22Rv1 (cell line): ENCODE data around the gene RAD50.

Source experiments
- H3K27ac ChIP-seq: fragments of 450-650 bp; 2 replicates; pipeline ENCODE4 v1.5.1; 2017
- ZFX ChIP-seq: fragments of 450-650 bp; IDR thresholded peaks from 2 replicates; pipeline ENCODE4 v1.6.1; 2017; ENCODE audit warnings: antibody characterized with exemption, borderline replicate concordance
- TF ChIP-seq, protein P1 (sequence below): fragments of 450-650 bp; IDR thresholded peaks from 2 replicates; pipeline ENCODE4 v1.5.1; 2017; ENCODE audit warnings: mild to moderate bottlenecking

Gene RAD50

DNA sequence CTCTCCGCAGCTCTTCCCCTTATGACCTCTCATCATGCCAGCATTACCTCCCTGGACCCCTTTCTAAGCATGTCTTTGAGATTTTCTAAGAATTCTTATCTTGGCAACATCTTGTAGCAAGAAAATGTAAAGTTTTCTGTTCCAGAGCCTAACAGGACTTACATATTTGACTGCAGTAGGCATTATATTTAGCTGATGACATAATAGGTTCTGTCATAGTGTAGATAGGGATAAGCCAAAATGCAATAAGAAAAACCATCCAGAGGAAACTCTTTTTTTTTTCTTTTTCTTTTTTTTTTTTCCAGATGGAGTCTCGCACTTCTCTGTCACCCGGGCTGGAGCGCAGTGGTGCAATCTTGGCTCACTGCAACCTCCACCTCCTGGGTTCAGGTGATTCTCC is 80.5 kb downstream of the RAD50 start:
- TF ChIP-seq ZFX, result no peak
- TF ChIP-seq, protein P1, sequence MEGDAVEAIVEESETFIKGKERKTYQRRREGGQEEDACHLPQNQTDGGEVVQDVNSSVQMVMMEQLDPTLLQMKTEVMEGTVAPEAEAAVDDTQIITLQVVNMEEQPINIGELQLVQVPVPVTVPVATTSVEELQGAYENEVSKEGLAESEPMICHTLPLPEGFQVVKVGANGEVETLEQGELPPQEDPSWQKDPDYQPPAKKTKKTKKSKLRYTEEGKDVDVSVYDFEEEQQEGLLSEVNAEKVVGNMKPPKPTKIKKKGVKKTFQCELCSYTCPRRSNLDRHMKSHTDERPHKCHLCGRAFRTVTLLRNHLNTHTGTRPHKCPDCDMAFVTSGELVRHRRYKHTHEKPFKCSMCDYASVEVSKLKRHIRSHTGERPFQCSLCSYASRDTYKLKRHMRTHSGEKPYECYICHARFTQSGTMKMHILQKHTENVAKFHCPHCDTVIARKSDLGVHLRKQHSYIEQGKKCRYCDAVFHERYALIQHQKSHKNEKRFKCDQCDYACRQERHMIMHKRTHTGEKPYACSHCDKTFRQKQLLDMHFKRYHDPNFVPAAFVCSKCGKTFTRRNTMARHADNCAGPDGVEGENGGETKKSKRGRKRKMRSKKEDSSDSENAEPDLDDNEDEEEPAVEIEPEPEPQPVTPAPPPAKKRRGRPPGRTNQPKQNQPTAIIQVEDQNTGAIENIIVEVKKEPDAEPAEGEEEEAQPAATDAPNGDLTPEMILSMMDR, result no peak
- H3K27ac ChIP-seq, result no peak overlapping the region

DNA sequence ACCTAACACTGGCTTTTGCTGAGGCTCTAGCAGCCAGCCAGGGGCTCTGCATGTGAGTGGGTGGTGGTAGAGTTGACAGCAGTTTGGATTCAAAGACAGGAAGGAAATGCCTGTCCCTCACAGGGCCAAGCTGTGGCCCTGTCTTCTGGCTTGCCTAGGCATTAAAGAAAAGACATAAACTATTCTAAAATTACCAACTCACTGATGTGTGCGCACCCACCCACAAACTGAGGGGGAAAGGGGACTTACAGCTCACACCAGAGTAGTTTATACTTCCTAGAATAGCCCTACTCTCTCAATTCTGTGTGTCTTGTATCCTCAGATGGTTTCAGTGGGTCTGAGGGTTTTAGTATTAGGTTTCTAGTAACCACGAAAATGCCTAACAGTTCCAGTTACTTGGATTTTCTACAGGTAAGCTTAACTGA is 82.9 kb downstream of the RAD50 start:
- H3K27ac ChIP-seq, result no peak overlapping the region
- TF ChIP-seq, protein P1, result no peak
- TF ChIP-seq ZFX, result no peak

DNA sequence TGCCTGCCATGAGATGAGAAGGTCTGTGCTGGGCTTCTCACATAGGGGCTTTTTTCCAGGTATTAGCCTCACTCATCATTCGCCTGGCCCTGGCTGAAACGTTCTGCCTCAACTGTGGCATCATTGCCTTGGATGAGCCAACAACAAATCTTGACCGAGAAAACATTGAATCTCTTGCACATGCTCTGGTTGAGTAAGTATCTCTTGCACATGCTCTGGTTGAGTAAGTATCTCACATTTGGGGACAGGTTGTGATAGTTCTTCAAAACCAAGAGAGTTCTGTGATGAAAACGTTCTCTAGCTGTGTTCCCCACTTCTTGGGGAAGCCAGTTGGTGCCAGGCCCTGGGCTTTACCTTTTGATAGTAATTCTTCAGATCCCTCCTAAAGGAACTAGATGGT is 83.8 kb downstream of the RAD50 start:
- H3K27ac ChIP-seq, result no peak overlapping the region
- TF ChIP-seq, protein P1, result no peak
- no peak for TF ChIP-seq ZFX

DNA sequence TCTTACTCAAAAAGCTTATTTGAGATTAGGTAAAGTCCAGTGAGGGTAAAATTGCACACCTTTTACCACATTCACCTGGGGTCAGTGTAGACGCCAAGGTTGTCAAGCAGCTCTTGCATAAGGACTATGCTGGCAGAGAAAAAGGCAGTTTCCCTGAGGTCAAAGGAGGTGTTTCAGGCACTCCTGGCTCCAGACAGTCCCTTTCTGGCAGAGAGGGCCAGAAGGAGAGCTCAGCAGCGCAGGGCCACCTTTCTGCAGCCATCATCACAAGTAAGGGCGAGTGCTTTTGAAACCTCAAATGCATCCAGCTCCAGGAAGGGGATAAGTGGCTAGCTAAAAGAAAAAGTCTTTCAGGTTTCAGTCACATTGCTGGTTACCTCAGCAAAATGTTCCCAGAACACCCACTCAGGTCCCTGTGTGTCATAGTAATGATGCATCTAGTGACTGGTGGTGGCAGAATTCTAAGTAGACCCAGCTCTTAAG is 84.5 kb downstream of the RAD50 start:
- no peak for TF ChIP-seq ZFX
- H3K27ac ChIP-seq, result no peak overlapping the region

DNA sequence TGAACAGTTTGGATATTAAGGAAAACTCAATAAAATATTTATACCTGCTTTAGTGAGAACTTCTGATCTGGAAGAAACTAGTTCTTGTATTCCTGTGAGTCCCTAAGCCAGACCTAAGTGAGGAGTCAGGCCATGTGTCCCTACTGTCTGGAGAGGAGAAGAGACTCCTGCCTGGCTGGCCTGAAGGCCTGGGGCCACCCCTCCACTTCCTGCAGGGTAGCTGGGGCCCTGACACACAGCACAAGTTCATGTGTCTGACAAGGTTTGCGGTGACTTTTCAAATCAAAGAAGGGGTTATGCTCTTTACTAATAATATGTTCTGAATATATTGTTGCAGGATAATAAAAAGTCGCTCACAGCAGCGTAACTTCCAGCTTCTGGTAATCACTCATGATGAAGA is 85.1 kb downstream of the RAD50 start:
- no peak overlapping the region for H3K27ac ChIP-seq
- TF ChIP-seq ZFX, result no peak
- TF ChIP-seq, protein P1, result no peak

DNA sequence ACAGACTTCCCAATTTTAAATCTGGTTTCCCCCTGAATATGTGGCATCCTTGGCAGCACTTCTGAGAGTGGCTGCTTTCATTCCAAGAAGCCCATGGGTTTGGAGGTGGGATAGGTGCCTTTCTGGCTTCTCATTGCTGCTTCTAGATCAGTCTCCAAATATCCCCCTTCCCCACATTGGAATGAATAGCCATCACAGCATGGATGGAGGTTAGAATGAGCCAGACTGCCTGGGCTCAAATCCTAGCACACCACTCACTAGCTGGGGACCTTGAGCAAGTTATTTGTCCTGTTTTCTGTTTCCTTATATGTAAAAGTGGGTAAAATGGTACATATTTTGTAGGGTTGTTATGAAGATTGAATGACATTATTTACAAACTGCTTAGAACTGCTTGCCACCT is 87.4 kb downstream of the RAD50 start:
- H3K27ac ChIP-seq, result no peak overlapping the region
- TF ChIP-seq ZFX, result no peak
- TF ChIP-seq, protein P1, result no peak

DNA sequence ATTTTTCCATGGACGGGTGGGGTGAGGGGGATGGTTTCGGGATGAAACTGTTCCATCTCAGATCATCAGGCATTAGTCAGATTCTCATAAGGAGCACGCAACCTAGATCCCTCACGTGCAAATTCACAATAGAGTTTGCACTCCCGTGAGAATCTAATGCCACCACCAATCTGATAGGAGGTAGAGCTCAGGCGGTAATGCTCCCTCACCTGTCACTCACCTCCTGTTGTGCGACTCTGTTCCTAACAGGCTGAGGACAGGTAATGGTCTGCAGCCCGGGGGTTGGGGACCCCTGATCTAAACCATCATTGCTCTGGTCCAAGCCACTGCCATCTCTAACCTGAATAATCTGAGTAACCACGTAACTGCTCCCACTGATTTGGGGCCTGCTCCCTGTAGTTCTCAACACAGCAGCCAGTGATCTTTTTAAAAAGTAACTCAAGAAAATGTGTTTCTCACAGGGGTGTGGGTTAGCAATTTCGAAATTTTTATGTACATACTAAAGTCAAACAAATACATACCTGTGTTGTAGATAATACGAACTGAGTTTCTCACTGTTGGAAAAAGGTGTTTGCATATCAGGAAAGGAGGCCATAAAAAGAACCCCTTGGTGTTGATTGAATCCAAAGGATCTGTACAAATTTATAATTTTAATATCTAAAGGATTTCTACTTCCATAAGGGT is 89.9 kb downstream of the RAD50 start:
- TF ChIP-seq, protein P1, result no peak
- no peak for TF ChIP-seq ZFX
- no peak overlapping the region for H3K27ac ChIP-seq

DNA sequence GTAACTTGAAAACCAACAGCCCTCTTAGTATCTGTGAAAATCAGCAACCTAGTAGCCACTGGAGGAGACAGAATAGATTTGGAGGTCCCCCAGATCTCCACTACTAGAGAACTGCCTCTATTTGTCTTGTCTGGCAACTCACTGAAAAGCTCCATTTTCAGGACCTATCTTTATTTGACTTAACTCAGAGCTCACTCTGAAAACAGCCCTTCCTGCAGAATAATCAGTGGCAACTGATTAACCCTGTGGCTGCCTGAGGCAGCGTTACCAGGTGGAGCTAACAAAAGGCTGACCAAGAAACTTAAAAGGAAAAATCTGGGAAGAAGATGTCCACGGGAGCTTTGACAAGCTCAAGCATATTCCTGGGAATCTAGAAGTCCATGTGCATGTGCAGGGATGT is 90.7 kb downstream of the RAD50 start:
- no peak for TF ChIP-seq ZFX
- TF ChIP-seq, protein P1, result no peak
- no peak overlapping the region for H3K27ac ChIP-seq
